PFSK-1 (cell line): ENCODE data around the gene PPM1A.

Source experiments
- FOXP2 ChIP-seq: optimal IDR thresholded peaks from 2 replicates; pipeline ENCODE3; 2011; ENCODE audit warnings: borderline replicate concordance, control low read depth, inconsistent platforms; ENCODE audit not compliant: insufficient read depth; ENCODE audit errors: extremely low read length, extremely low read depth
- POLR2AphosphoS5 ChIP-seq: IDR thresholded peaks from 2 replicates; pipeline ENCODE4 v1.6.1; 2012; ENCODE audit warnings: low read depth, mild to moderate bottlenecking, control low read depth, low read length, moderate library complexity
- REST ChIP-seq, 2 experiments: IDR thresholded peaks; 2 replicates each; pipeline versions ENCODE4 v1.6.1 to v1.8.0; 2011 to 2012; ENCODE audit warnings: low read depth in 2 of 2, low read length in 2 of 2, control low read depth in 1 of 2, inconsistent platforms in 1 of 2, mild to moderate bottlenecking in 1 of 2, moderate library complexity in 1 of 2; ENCODE audit not compliant: insufficient read depth in 1 of 2
- SIN3A ChIP-seq: IDR thresholded peaks from 2 replicates; pipeline ENCODE4 v1.6.1; 2012; ENCODE audit warnings: mild to moderate bottlenecking, low read length, moderate library complexity, borderline replicate concordance; ENCODE audit not compliant: insufficient read depth
- TAF1 ChIP-seq: IDR thresholded peaks from 2 replicates; pipeline ENCODE4 v1.6.1; 2012; ENCODE audit warnings: low read length, control low read depth, borderline replicate concordance; ENCODE audit not compliant: insufficient read depth

GRCh38 chr14:60220917-60221316 is 28.1 kb upstream of the PPM1A start:
- TF ChIP-seq FOXP2: no peak
- no peak for TF ChIP-seq TAF1
- no peak for TF ChIP-seq POLR2AphosphoS5
- TF ChIP-seq REST (IDR thresholded peaks at IDR 0.05; ENCODE audit: insufficient read depth in 1 of 2, low read depth in 2 of 2, low read length in 2 of 2): no peak
- no peak for TF ChIP-seq SIN3A
